Measurements from ENCODE around the gene PPP2CA.

GRCh38 chr5:134268919-134269318 is 43.0 kb upstream of the PPP2CA start:
- TF ChIP-seq CTCF (IDR thresholded peaks at IDR 0.05) (no peak), POLR2A (IDR thresholded peaks at IDR 0.05) (no peak)
